SJCRH30 (cell line): Measurements from ENCODE around the gene CEND1. TPM values are rescaled to one million over a fixed set of nuclear protein-coding genes. Genes with fewer than 3 reads are reported as not detected.
A peak's percentile ranks its signal among the peaks of the same experiment; 100 is the strongest.

Experiments used
- DNase-seq, 2 experiments: peaks; one replicate each; pipeline ENCODE4 v3.0.0-alpha.2; 2015 to 2020
- H3K27ac ChIP-seq: fragments of 250-450 bp; sonication (Bioruptor Pico); 2 replicates; pipeline ENCODE4 v1.5.1; 2020; ENCODE audit warnings: mild to moderate bottlenecking, moderate library complexity
- H3K27me3 ChIP-seq: fragments of 250-450 bp; sonication (Bioruptor Pico); 2 replicates; pipeline ENCODE4 v1.5.1; 2020; ENCODE audit warnings: mild to moderate bottlenecking, moderate library complexity
- H3K36me3 ChIP-seq: fragments of 250-450 bp; sonication (Bioruptor Pico); 2 replicates; pipeline ENCODE4 v1.5.1; 2020; ENCODE audit warnings: mild to moderate bottlenecking, moderate library complexity
- H3K4me1 ChIP-seq: fragments of 250-450 bp; sonication (Bioruptor Pico); 2 replicates; pipeline ENCODE4 v1.5.1; 2020; ENCODE audit warnings: mild to moderate bottlenecking, moderate library complexity
- H3K4me3 ChIP-seq: fragments of 250-450 bp; sonication (Bioruptor Pico); 2 replicates; pipeline ENCODE4 v1.5.1; 2020; ENCODE audit warnings: mild to moderate bottlenecking, moderate library complexity
- H3K9me3 ChIP-seq: fragments of 250-450 bp; sonication (Bioruptor Pico); replicated peaks from 2 replicates; pipeline ENCODE4 v1.5.1; 2020; ENCODE audit warnings: mild to moderate bottlenecking, moderate library complexity
- total RNA-seq: library from RNA; depleted of rRNA; stranded (reverse); fragments of >200 nt; shearing (Covaris generic); gene quantifications from 2 replicates; pipeline ENCODE4 v1.2.3, GENCODE V29; 2014

The CEND1 gene
- total RNA-seq, 1 experiment from 2014 or later: 1.5 TPM

DNA sequence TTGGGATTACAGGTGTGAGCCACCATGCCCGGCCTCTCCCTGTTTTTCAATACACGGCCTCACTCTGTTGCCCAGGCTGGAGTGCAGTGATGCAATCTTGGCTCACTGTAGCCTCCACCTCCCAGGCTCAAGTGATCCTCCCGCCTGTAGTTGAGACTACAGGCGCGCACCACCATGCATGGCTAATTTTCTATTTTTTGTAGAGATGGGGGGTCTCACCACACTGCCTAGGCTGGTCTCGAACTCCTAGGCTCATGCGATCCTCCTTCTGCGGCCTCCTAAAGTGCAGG lies 24.1 kb downstream of the CEND1 start:
- H3K27me3 ChIP-seq: no peaks in the 10 kb centered on the region
- H3K4me3 ChIP-seq: no peak overlapping the region
- DNase-seq: no peak
- H3K9me3 ChIP-seq: no peaks in the 10 kb centered on the region
- H3K36me3 ChIP-seq: peaks cover 35% of the 10 kb centered on the region
- H3K27ac ChIP-seq: no peak overlapping the region
- no peaks in the 10 kb centered on the region for H3K4me1 ChIP-seq

DNA sequence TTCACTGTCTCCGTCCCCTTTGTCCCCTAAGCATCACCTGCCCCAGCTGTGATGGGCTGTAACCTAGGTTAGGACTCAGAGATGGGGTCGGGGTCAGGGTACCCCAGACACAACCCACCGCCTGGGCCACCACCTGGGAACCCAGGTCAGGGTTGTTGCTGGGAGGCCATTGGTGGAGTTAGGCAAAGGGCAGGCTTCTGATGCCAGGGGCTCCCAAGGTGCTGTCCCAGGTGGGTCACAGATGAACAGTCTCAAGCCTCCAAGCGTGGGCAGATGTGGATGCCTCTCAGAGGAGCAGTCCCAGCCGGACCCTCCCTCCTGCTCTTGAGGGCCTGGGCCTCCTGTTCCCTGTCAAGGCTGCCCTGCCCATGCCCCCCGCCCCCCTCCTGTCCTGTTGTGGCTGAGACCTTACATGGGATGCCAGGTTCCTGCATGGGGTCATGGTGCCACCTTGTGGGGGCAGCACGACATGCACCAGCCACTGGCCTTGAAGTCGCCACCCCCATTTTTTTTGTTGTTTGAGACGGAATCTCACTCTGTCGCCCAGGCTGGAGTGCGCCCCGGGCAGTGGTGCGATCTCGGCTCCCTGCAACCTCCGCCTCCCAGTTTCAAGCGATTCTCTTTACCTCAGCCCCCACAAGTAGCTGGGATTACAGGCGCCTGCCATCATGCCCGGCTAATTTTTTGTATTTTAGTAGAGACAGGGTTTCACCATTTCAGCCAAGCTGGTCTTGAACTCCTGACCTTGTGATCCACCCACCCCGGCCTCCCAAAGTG lies 24.7 kb downstream of the CEND1 start:
- H3K27ac ChIP-seq: no peak overlapping the region
- H3K4me3 ChIP-seq: no peak overlapping the region
- peak; percentile 59 to 61 for DNase-seq
- peaks cover 38% of the 10 kb centered on the region for H3K36me3 ChIP-seq
- H3K27me3 ChIP-seq: no peaks in the 10 kb centered on the region
- H3K4me1 ChIP-seq: no peaks in the 10 kb centered on the region
- H3K9me3 ChIP-seq: no peaks in the 10 kb centered on the region

DNA sequence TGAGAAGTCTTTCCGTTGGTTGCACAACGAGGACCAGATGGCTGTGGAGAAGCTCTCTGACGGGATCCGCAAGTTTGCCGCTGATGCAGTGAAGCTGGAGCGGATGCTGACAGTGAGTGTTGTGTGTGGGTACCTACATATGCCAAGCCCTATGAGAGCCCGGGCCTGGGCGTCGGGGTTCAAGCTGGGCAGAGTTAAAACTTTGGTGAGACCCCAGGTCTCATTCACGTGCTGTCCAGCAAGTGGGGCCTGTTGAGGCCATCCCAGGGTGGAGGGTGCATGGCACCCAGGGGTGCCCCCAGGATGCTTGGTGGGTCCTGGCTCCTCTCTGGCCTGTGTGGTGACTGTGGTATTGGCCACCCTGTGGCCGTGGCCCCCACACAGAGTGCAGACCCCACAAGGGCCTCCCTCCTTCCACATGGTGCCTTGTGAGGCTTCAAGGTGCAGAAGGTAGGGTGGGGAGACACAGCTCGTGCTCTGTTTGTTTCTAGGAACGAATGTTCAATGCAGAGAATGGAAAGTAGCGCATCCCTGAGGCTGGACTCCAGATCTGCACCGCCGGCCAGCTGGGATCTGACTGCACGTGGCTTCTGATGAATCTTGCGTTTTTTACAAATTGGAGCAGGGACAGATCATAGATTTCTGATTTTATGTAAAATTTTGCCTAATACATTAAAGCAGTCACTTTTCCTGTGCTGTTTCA lies 25.4 kb downstream of the CEND1 start:
- Histone ChIP-seq H3K27ac (no peak overlapping the region), H3K4me1 (no peaks in the 10 kb centered on the region), H3K4me3 (no peak overlapping the region), H3K27me3 (no peaks in the 10 kb centered on the region), H3K36me3 (peaks cover 45% of the 10 kb centered on the region), H3K9me3 (no peaks in the 10 kb centered on the region)
- DNase-seq: no peak

DNA sequence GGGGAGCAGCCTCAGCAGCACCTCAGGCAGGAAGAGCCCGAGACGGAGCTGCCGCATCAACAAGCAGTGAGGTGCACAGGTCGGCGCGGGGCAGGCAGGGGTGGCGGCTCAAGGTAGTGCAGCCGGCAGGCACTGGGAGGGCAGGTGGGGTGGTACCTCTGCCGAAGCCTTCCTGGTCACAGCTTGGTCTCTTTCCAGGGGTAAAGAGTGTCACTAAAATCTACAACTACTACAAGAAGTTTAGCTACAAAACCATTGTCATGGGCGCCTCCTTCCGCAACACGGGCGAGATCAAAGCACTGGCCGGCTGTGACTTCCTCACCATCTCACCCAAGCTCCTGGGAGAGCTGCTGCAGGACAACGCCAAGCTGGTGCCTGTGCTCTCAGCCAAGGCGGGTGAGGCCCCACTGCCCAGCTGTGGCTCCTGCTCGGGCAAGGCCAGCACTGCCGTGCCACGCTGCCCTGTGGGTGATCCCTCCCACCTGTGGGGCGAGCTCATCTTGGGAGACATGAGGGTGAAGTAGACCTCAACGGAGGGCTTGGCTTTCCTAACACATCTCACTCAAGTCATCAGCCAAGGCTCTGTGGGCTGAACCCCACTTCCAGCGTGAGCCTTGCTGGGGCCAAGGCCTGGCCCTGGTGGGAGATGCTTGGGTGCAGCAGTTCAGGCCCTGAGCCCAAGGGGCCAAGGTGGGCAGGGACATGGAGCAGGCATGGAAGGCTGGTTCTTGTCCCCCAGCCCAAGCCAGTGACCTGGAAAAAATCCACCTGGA lies 26.2 kb downstream of the CEND1 start:
- H3K36me3 ChIP-seq: peaks cover 53% of the 10 kb centered on the region
- no peak overlapping the region for H3K27ac ChIP-seq
- H3K27me3 ChIP-seq: no peaks in the 10 kb centered on the region
- H3K4me3 ChIP-seq: no peak overlapping the region
- H3K9me3 ChIP-seq: no peaks in the 10 kb centered on the region
- no peaks in the 10 kb centered on the region for H3K4me1 ChIP-seq
- no peak for DNase-seq

DNA sequence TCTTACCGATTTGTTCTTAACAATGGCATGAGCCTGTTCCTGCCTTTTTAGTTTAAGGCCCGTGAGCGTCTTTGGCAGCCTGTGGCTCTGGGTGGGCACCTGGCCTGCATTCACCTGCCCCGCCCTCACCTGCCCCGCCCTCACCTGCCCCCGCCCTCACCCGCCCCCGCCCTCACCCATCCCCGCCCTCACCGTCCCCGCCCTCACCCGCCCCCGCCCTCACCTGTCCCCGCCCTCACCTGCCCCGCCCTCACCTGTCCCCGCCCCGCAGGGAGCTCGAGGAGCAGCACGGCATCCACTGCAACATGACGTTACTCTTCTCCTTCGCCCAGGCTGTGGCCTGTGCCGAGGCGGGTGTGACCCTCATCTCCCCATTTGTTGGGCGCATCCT lies 26.8 kb downstream of the CEND1 start:
- H3K9me3 ChIP-seq: no peaks in the 10 kb centered on the region
- H3K27ac ChIP-seq: no peak overlapping the region
- no peaks in the 10 kb centered on the region for H3K27me3 ChIP-seq
- DNase-seq: no peak
- no peaks in the 10 kb centered on the region for H3K4me1 ChIP-seq
- no peak overlapping the region for H3K4me3 ChIP-seq
- peaks cover 53% of the 10 kb centered on the region for H3K36me3 ChIP-seq

DNA sequence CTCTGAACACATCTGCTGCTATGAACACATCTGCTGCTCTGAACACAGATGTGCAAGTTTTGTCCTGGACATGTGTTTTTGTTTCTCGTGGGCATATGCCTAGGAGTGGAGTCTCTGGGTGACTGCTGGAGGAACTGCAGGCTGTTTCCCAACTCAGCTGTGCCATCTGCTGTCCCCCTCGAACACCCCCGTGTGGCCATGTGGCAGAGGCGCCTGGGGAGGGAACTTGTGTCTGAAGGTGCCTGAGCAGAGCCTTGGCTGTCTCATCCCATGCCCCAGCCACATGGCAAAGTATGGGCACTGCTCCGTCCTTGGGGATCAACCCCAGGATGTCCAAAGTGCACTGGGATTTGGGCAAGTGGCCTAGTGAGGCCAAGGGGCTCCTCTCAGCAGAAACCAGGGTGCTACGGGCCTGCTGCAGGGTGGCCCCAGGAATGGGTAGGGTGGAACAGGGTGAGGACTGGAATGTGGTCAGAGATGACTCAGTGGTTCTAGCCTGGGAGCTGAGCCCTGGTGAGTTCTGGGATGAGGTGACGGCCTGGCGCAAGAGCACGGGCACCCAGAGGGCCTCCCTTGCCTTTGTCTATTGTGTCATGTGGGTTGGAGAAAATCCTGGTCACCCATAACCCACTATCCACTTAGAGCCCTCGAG lies 27.3 kb downstream of the CEND1 start:
- H3K27ac ChIP-seq: no peak overlapping the region
- H3K27me3 ChIP-seq: no peaks in the 10 kb centered on the region
- no peak overlapping the region for H3K4me3 ChIP-seq
- H3K36me3 ChIP-seq: peaks cover 53% of the 10 kb centered on the region
- no peaks in the 10 kb centered on the region for H3K4me1 ChIP-seq
- H3K9me3 ChIP-seq: no peaks in the 10 kb centered on the region
- DNase-seq: no peak

DNA sequence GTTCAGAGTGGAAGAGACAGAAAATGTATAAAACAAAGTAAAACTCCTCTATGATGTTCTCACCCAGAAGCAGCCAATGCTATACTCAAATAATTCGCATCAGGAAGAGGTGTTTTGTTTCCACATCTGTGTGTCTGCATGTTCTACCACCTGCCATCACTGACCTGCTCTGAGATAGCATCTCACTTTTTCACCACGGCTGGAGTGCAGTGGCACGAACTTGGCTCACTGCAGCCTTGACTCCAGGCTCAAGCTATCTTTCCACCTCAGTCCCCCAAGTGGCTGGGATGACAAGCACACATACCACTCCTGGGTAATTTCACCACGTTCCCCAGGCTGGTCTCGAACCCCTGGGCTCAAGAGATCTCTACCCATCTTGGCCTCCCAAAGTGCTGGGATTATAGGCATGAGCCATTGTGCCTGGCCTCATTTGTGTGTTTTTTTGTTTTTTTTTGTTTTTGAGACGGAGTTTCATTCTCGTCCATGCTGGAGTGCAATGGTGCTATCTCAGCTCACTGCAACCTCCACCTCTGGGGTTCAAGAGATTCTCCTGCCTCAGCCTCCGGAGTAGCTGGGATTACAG lies 28.3 kb downstream of the CEND1 start:
- Histone ChIP-seq H3K9me3 (no peaks in the 10 kb centered on the region), H3K4me1 (no peaks in the 10 kb centered on the region), H3K27me3 (no peaks in the 10 kb centered on the region), H3K4me3 (no peak overlapping the region), H3K27ac (no peak overlapping the region), H3K36me3 (peaks cover 52% of the 10 kb centered on the region)
- DNase-seq: no peak

DNA sequence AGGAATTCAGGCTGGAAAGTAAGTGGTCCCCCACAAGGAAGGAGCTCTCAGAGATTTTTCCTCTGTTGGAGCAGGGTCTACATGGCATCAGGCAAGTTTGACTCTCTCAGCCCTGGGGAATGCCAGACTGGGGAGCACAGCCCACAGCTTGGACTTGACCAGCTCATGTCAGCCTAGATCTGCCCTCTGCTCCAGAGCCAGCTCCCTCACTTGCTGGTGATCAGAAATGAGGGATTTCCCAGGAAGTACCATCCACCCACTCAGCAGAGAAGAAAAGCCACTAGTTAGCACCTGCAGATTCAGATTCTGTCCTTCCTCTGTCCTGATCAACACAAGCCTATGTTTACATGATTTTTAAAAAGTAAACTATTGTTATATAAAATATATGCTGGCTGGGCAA lies 29.7 kb downstream of the CEND1 start:
- Histone ChIP-seq H3K27ac (no peak overlapping the region), H3K4me1 (no peaks in the 10 kb centered on the region), H3K9me3 (no peaks in the 10 kb centered on the region), H3K27me3 (no peaks in the 10 kb centered on the region), H3K4me3 (no peak overlapping the region), H3K36me3 (peaks cover 45% of the 10 kb centered on the region)
- DNase-seq: no peak

DNA sequence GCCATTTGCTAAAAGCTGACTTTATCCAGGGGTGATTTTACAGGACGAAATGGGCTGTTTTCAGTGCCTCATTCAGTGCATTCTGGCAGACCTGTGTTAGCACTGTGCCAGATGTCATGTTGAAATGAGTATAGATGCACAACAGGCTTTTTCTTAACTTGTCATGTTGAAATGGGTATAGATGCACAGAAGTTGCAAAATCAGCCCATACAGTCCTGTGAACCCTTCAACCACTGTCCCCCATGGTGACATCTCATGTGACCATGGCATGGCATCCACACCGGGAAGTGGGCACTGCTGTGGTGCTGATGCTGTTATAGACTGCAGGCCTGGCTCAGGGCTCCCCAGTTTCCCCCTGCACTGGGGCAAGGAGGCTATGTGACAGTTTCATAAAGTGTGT lies 40.2 kb downstream of the CEND1 start:
- Histone ChIP-seq H3K27ac (no peak overlapping the region), H3K27me3 (no peaks in the 10 kb centered on the region), H3K4me3 (no peak overlapping the region), H3K4me1 (peaks cover 6% of the 10 kb centered on the region; the same call in 1 of the 2 replicates), H3K36me3 (no peaks in the 10 kb centered on the region), H3K9me3 (no peaks in the 10 kb centered on the region)
- DNase-seq: no peak

DNA sequence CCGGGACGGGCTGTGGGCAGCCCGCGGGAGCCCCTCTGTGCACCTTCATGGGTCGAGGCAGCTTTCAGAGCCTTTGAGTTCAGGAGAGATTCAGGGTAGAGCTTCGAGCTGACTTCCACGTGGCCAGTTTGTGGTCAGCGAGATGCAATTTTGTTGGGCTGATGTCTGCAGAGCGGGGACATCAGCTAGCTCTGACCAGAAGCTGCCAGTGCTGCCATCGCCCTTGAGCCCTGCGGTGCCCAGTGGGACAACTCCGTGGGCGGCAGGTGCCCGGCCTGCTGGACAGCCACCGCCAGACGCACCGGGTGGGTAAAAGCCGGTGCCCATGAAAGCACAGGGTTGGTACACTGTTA lies 41.9 kb downstream of the CEND1 start:
- no peak for DNase-seq
- no peaks in the 10 kb centered on the region for H3K9me3 ChIP-seq
- H3K27me3 ChIP-seq: no peaks in the 10 kb centered on the region
- H3K27ac ChIP-seq: peak overlapping the region; percentile 37; the same call in 1 of the 2 replicates
- peak overlapping the region; percentile 98 for H3K4me3 ChIP-seq
- peaks cover 6% of the 10 kb centered on the region; the same call in 1 of the 2 replicates for H3K4me1 ChIP-seq
- no peaks in the 10 kb centered on the region for H3K36me3 ChIP-seq

DNA sequence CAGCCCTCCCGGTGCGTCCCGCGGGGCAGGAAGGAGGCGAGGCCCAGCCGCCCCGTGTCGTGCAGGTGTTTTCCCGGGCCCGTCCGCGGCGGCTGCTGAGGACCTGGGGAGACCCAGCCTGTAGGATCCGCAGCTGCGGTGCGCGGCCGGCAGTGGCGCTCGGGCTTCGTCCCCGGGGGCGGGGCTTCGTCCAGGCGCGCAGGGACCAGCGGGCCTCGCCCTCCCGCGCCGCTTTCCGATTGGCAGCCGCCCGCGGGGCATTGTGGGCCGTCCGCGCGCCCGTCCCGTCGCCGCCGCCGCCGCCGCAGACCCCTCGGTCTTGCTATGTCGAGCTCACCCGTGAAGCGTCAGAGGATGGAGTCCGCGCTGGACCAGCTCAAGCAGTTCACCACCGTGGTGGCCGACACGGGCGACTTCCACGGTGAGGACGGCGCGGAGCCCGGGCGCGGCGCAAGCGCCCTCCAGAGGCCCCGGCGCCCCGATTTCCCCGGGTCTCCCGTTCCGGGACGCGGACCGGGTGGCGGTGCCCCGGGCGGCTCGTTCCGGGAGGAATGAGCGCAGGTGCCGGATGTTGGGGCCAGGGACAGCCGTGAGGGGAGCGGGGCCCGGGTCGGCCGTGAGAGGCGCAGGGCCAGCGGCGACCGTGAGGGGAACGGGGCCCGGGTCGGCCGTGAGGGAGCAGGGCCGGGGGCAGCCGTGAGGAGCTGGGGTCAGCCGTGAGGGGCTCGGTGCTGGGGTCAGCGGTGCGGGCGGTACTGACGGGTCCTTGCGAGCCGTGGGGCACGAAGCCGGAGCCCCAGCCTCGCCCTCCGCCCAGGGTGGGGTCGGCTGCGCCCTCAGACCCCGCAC lies 42.5 kb downstream of the CEND1 start, which contains the start of gene TALDO1:
Gene TALDO1, plus strand, starts transcription at position 307 of the 849 bp plus-strand sequence. Its CDS starts 18 bp downstream, at position 325.
- no peaks in the 10 kb centered on the region for H3K27me3 ChIP-seq
- peak; percentile 87 to 90 for DNase-seq
- H3K36me3 ChIP-seq: no peaks in the 10 kb centered on the region
- peak within 1 kb of the TSS; percentile 98 for H3K4me3 ChIP-seq
- peaks cover 6% of the 10 kb centered on the region; the same call in 1 of the 2 replicates for H3K4me1 ChIP-seq
- H3K9me3 ChIP-seq: no peaks in the 10 kb centered on the region
- H3K27ac ChIP-seq: peak within 1 kb of the TSS; percentile 37; the same call in 1 of the 2 replicates

DNA sequence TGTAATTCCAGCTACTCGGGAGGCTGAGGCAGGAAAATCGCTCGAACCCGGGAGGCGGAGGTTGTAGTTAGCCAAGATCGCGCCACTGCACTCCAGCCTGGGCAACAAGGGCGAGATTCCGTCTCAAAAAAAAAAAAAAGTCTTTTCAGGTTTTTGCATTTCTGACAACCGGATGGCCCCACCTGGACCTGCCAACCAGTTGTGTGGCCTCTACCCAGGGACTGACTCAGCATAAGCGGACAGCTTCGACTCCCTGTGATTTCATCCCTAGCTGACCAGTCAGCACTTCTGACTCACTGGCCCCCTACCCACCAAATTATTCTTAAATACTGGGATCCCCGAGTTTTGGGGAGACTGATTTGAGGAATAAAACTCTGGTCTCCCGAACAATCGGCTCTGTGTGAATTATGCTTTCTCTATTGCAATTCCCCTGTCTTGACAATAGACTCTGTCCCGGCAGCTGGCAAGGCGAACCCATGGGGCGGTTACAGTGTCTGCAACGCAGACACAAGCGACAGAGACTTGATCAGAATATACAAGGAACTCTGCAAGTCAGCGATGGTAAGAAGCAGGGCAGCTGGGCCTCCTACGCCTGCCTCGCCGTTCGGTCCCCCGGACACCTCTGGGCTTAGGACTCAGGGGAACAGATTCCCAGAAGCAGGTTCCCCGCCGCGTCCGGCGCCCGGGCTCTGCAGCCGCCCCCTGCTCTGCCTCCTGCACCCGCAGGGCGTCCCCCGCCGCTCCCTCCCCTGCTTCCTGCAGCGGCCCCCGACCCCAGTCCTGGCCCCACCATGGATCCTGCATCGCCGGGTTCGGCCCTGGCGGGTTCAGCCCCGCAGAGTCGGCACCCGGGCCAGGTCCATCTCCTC lies 43.4 kb downstream of the CEND1 start:
- Histone ChIP-seq H3K4me3 (peak overlapping the region; percentile 98), H3K9me3 (no peaks in the 10 kb centered on the region), H3K4me1 (peaks cover 6% of the 10 kb centered on the region; the same call in 1 of the 2 replicates), H3K36me3 (no peaks in the 10 kb centered on the region), H3K27ac (no peak overlapping the region), H3K27me3 (no peaks in the 10 kb centered on the region)
- peak in 1 of 2 experiments; percentile 53 for DNase-seq

DNA sequence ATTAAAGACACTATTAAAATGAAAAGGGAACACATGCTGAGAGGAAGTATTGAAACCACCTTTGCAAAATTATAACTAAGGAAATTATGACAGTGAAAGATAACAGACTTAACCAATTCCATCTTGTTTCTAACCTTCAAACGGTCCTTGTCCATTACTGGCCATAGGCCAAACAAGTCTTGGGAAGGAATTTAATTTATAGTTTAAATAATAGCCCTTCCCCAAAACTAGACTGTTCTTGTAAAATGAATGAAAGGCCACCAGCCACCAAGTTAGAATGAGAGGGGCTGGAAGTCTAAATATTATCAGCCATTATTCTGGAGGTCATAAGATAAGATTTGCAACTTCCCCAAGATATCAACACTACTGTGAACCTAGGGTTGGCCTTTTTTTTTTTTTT lies 44.5 kb downstream of the CEND1 start:
- no peaks in the 10 kb centered on the region for H3K9me3 ChIP-seq
- H3K36me3 ChIP-seq: no peaks in the 10 kb centered on the region
- H3K27me3 ChIP-seq: no peaks in the 10 kb centered on the region
- DNase-seq: no peak
- H3K4me1 ChIP-seq: peaks cover 6% of the 10 kb centered on the region; the same call in 1 of the 2 replicates
- H3K27ac ChIP-seq: no peak overlapping the region
- H3K4me3 ChIP-seq: no peak overlapping the region
